GM23248 (cell line): Measurements from ENCODE around the gene TMEM187.

Source experiments
- EZH2 ChIP-seq: fragments of 200-600 bp; sonication (generic); IDR thresholded peaks from 2 replicates; pipeline ENCODE4 v1.6.1; 2018; ENCODE audit warnings: antibody characterized with exemption, mild to moderate bottlenecking; ENCODE audit not compliant: insufficient read depth, poor library complexity, severe bottlenecking
- EZH2phosphoT487 ChIP-seq: fragments of 200-600 bp; sonication (generic); IDR thresholded peaks from 2 replicates; pipeline ENCODE4 v1.6.1; 2018; ENCODE audit warnings: antibody characterized with exemption, moderate library complexity, mild to moderate bottlenecking, low read depth; ENCODE audit not compliant: insufficient read depth

DNA sequence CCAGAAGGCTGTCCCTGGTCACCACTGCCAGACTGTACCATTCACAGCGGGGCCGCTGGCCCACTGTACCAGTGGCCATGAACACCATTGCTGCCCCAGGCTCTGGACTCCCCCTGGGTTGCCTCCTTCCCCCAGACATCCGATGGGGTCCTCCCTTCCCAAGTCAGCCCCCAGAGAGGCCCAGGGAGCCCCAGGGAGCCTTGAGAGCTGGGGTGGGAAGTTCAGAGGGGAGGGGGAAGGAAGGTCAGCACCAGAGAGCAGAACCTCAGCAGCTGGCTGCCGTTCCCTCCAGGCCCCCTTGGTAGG is 46.0 kb upstream of the TMEM187 start:
- no peak for TF ChIP-seq EZH2phosphoT487
- TF ChIP-seq EZH2 = no peak
